OCI-LY7 (cell line): ENCODE data around the gene UBA7.

Experiments used
- CTCF ChIP-seq: fragments of 200-600 bp; sonication (generic); conservative IDR thresholded peaks from 2 replicates; pipeline ENCODE4 v1.5.1; 2014; ENCODE audit warnings: mild to moderate bottlenecking, antibody characterized with exemption, low read length, moderate library complexity, mixed read lengths
- EZH2phosphoT487 ChIP-seq: fragments of 200-600 bp; sonication (generic); IDR thresholded peaks from 2 replicates; pipeline ENCODE4 v1.6.1; 2018; ENCODE audit warnings: low read depth, borderline replicate concordance, mild to moderate bottlenecking, mixed run types, antibody characterized with exemption, low read length, moderate library complexity, mixed read lengths

GRCh38 chr3:49845694-49846093 lies 31.9 kb upstream of the UBA7 start:
- TF ChIP-seq CTCF (no peak), EZH2phosphoT487 (no peak)
